IMR-90 (cell line): ENCODE data around the gene TFIP11.

Source experiments
- CEBPB ChIP-seq: IDR thresholded peaks from 2 replicates; pipeline ENCODE4 v1.6.1; 2012; ENCODE audit warnings: low read depth, low read length, improper control_type of control experiment
- CTCF ChIP-seq: conservative IDR thresholded peaks from 2 replicates; pipeline ENCODE4 v1.5.1; 2012; ENCODE audit warnings: mild to moderate bottlenecking, low read depth, low read length, improper control_type of control experiment
- MAFK ChIP-seq: IDR thresholded peaks from 2 replicates; pipeline ENCODE4 v1.6.1; 2012; ENCODE audit warnings: low read depth, low read length, improper control_type of control experiment
- MAZ ChIP-seq: IDR thresholded peaks from 2 replicates; pipeline ENCODE4 v1.6.1; 2012; ENCODE audit warnings: low read depth, mild to moderate bottlenecking, low read length, improper control_type of control experiment, moderate library complexity, borderline replicate concordance
- NFE2L2 ChIP-seq: fragments of 150-350 bp; IDR thresholded peaks from 2 replicates; pipeline ENCODE4 v1.6.1; 2016; ENCODE audit warnings: low read depth, mild to moderate bottlenecking, low read length
- POLR2A ChIP-seq: IDR thresholded peaks from 2 replicates; pipeline ENCODE4 v1.6.1; 2012; ENCODE audit warnings: mild to moderate bottlenecking, low read depth, low read length
- RAD21 ChIP-seq: IDR thresholded peaks from 2 replicates; pipeline ENCODE4 v1.6.1; 2012; ENCODE audit warnings: low read length, improper control_type of control experiment
- USF2 ChIP-seq: fragments of 150-350 bp; IDR thresholded peaks from 2 replicates; pipeline ENCODE4 v1.6.1; 2017; ENCODE audit warnings: mild to moderate bottlenecking, antibody characterized with exemption, low read length, low read depth
- TF ChIP-seq, protein P1 (sequence below): fragments of 150-350 bp; IDR thresholded peaks from 2 replicates; pipeline ENCODE4 v1.6.1; 2016; ENCODE audit warnings: low read depth, mild to moderate bottlenecking, low read length, moderate library complexity, borderline replicate concordance

DNA sequence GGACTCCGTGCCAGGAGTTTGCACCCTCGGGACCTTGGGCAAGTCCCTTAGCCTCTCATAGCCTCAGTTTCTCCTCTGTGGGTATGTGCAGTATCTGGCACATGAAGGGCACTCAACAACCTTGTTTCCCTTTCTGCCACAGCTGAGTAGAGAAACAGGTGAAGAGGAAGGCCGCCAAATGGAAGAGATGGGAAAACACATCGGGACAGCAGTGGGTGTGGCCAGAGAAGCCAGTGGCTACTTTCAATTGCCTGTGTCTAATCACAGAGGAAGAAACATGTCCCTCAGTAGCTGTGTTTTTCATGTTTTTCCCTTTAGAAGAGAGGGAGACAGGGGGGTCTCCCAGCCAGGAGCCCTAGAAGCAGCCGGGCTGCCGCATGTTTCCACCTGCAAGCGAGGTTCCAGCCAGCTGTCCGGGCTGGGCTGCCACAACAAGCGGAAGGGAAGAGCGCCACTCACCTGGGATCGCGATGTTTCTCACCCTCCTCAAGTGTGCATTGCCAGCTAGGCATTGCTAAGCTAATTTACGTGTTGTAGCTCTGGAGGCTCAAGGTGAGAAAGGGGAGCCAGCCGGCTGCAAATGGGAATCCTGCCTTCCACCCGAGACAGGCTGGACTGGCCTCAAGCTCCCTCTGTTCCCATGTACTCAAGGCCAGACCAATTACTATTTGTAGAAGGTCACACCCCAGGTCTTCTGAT lies 66.5 kb downstream of the TFIP11 start:
- TF ChIP-seq CTCF (no peak), POLR2A (no peak), NFE2L2 (no peak), USF2 (no peak), MAZ (no peak), MAFK (no peak), CEBPB (no peak), RAD21 (no peak)
- TF ChIP-seq, protein P1, sequence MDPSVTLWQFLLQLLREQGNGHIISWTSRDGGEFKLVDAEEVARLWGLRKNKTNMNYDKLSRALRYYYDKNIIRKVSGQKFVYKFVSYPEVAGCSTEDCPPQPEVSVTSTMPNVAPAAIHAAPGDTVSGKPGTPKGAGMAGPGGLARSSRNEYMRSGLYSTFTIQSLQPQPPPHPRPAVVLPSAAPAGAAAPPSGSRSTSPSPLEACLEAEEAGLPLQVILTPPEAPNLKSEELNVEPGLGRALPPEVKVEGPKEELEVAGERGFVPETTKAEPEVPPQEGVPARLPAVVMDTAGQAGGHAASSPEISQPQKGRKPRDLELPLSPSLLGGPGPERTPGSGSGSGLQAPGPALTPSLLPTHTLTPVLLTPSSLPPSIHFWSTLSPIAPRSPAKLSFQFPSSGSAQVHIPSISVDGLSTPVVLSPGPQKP, result no peak
